Nephron (organoid): ENCODE measurements around the gene CES1.
"Not testable (repeated sequence)": the region's sequence is repeated elsewhere in the genome, so short reads cannot be mapped to it uniquely, and the experiment has no call there.

Experiments
- H3K27ac Mint-ChIP-seq, 3 experiments: 2 replicates each; pipeline ENCODE4 v1.8.0; 2020; ENCODE audit warnings: mixed read lengths in 3 of 3, mild to moderate bottlenecking in 2 of 3, moderate library complexity in 1 of 3
- H3K27me3 Mint-ChIP-seq: 2 replicates; pipeline ENCODE4 v1.8.0; 2021; ENCODE audit warnings: low read depth, mild to moderate bottlenecking, moderate library complexity, mixed read lengths
- H3K36me3 Mint-ChIP-seq: 2 replicates; pipeline ENCODE4 v1.8.0; 2020; ENCODE audit warnings: low read depth, mixed read lengths
- H3K4me1 Mint-ChIP-seq: 2 replicates; pipeline ENCODE4 v1.8.0; 2020; ENCODE audit warnings: mixed read lengths
- H3K4me3 Mint-ChIP-seq, 3 experiments: 2 replicates each; pipeline ENCODE4 v1.8.0; 2020; ENCODE audit warnings: mild to moderate bottlenecking in 3 of 3, mixed read lengths in 3 of 3, moderate library complexity in 2 of 3
- H3K9me3 Mint-ChIP-seq: 2 replicates; pipeline ENCODE4 v1.8.0; 2020; ENCODE audit warnings: mixed read lengths
- TF ChIP-seq, protein P1 (sequence below), 3 experiments: fragments of 200-600 bp; sonication (generic); IDR thresholded peaks; one replicate each; pipeline ENCODE4 v1.5.0; 2021; ENCODE audit warnings: antibody characterized with exemption in 3 of 3; ENCODE audit not compliant: unreplicated experiment in 3 of 3

CES1 gene

DNA sequence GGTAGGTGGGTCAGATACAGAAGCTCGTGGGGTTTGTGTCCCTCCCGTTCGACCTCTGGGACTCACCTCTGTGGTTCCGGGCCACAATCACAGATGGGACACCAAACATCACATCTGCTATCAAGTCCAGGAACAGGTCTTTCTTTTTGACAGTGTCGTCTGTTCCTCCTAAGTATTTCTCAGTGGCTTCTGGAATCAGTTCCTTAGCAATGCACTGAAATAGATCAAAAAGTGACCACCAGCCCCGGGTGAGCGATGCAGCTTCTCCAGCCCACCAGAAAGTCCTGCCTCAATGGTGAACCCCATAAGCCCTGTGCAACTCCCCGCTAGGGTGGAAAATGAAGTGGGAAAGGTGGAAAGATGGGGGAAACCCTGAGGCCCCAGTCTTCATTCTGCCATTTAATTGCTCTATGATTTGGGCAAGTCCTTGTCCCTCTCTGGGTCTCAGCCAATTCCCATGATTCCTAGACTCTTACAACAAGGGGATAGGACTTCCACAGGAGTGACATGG, 22.4 kb downstream of the CES1 start:
- H3K27me3 Mint-ChIP-seq = peaks cover 36% of the 10 kb centered on the region
- no peaks in the 10 kb centered on the region for H3K9me3 Mint-ChIP-seq
- TF ChIP-seq, protein P1, sequence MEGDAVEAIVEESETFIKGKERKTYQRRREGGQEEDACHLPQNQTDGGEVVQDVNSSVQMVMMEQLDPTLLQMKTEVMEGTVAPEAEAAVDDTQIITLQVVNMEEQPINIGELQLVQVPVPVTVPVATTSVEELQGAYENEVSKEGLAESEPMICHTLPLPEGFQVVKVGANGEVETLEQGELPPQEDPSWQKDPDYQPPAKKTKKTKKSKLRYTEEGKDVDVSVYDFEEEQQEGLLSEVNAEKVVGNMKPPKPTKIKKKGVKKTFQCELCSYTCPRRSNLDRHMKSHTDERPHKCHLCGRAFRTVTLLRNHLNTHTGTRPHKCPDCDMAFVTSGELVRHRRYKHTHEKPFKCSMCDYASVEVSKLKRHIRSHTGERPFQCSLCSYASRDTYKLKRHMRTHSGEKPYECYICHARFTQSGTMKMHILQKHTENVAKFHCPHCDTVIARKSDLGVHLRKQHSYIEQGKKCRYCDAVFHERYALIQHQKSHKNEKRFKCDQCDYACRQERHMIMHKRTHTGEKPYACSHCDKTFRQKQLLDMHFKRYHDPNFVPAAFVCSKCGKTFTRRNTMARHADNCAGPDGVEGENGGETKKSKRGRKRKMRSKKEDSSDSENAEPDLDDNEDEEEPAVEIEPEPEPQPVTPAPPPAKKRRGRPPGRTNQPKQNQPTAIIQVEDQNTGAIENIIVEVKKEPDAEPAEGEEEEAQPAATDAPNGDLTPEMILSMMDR (IDR thresholded peaks at IDR 0.05; ENCODE audit: unreplicated experiment in 3 of 3) = no peak
- H3K4me3 Mint-ChIP-seq = no peak overlapping the region
- H3K36me3 Mint-ChIP-seq = no peaks in the 10 kb centered on the region
- no peaks in the 10 kb centered on the region for H3K4me1 Mint-ChIP-seq
- H3K27ac Mint-ChIP-seq = no peak overlapping the region

DNA sequence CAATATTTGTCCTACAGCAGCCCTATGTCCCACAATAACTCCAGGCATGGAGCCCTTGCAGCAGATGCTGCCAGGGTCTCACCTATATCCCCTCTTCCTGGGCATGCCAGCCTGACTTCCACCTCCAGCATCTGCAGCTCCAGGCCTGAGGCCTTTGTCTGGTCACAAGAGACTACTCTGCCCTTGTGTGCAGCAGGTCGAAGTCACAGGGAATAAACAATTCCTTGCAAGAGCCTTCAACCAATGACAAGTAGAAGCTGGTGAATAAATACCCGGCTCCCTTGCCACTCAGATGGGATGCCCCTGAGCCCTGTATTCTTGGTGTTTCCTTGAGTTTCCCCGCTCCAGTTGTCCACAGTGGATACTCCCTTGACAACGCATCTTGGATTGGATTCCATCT, 23.0 kb downstream of the CES1 start:
- H3K27ac Mint-ChIP-seq = no peak overlapping the region
- H3K4me1 Mint-ChIP-seq = no peaks in the 10 kb centered on the region
- no peak overlapping the region for H3K4me3 Mint-ChIP-seq
- H3K36me3 Mint-ChIP-seq = no peaks in the 10 kb centered on the region
- no peaks in the 10 kb centered on the region for H3K9me3 Mint-ChIP-seq
- TF ChIP-seq, protein P1 (IDR thresholded peaks at IDR 0.05; ENCODE audit: unreplicated experiment in 3 of 3) = no peak
- peaks cover 31% of the 10 kb centered on the region for H3K27me3 Mint-ChIP-seq

DNA sequence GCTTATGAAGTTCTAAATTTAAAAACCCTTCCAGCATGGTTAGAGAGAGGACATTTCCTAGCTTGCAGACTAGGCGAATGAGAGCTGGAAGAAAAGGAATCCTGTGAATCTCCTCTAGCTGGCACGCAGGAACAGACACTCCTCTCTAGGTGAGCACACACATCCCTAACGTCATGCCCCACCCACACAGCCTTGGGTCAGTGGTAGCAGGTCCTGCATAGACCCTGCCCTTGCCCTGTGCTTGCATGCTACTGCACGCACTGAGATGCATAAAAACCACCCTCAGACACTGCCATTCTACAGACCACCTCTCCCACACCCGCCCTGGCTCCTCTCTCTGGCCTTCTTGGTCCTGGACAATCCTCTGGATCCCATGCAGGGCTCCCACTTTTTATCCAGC, 23.5 kb downstream of the CES1 start:
- Mint-ChIP-seq H3K9me3 (no peaks in the 10 kb centered on the region), H3K27me3 (peaks cover 27% of the 10 kb centered on the region), H3K27ac (no peak overlapping the region), H3K36me3 (no peaks in the 10 kb centered on the region), H3K4me1 (no peaks in the 10 kb centered on the region), H3K4me3 (no peak overlapping the region)
- TF ChIP-seq, protein P1 (IDR thresholded peaks at IDR 0.05; ENCODE audit: unreplicated experiment in 3 of 3) = no peak

DNA sequence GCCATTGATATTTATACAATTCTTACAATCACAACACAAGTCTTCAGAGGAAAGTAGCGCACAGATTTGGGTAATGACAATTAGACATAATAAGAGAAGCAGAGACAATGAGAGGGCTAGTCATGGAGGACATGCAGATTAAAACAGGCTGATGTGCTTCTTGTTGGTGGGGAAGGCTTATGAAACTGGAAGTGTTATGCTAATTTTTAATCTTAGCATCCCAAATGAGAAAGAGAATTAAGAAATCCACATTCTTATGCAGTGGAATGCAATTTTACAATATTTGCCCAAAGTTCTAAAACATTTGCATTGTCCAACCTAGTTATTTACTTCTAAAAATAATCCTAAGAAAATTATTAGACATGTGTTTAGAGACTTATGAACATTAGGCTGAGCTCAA, 24.6 kb downstream of the CES1 start:
- H3K9me3 Mint-ChIP-seq, H3K4me1 Mint-ChIP-seq, H3K36me3 Mint-ChIP-seq, H3K4me3 Mint-ChIP-seq, H3K27ac Mint-ChIP-seq: not testable (repeated sequence)
- H3K27me3 Mint-ChIP-seq = peaks cover 20% of the 10 kb centered on the region

DNA sequence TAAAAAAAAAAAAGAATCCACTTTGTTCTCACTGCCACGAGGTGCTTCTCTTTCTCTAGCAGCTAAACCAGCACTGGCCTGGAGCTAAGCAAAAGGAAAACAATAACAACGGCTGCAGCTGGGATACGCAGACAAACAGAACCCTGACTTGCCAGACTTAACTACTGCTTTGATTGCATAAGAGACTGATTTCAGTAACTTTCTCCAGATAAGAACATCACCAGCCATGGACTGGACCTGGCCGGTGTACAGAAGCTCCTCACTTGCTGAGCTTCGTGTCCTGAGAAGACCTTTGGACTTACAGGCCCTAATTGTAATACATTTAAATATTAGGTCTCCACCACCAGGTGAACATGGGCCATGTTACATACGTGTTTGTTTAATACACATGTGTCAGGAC, 27.8 kb downstream of the CES1 start:
- H3K27ac Mint-ChIP-seq, H3K27me3 Mint-ChIP-seq, H3K36me3 Mint-ChIP-seq, H3K4me1 Mint-ChIP-seq, H3K4me3 Mint-ChIP-seq, H3K9me3 Mint-ChIP-seq: not testable (repeated sequence)

DNA sequence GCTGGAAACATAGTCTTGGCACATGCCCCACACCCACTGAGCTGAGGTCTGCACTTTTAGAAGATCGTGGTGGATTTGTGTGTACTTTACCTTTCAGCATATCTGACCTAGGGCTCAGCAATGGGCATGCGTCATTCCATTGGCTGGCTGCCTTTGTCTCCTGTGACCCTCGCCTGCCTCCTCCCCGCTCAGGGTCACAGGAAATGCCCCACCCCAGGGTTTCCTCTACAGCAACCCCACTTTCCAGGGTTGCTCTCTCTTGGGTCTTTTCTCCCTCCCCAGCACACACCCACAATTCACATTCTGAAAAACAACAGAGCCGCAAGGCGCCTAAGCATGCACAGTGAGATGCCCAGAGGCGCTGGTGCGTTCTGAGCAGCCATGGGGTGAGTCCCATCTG, 29.2 kb downstream of the CES1 start:
- not testable (repeated sequence) for H3K4me1 Mint-ChIP-seq, H3K4me3 Mint-ChIP-seq, H3K27me3 Mint-ChIP-seq, H3K36me3 Mint-ChIP-seq, H3K9me3 Mint-ChIP-seq, H3K27ac Mint-ChIP-seq

DNA sequence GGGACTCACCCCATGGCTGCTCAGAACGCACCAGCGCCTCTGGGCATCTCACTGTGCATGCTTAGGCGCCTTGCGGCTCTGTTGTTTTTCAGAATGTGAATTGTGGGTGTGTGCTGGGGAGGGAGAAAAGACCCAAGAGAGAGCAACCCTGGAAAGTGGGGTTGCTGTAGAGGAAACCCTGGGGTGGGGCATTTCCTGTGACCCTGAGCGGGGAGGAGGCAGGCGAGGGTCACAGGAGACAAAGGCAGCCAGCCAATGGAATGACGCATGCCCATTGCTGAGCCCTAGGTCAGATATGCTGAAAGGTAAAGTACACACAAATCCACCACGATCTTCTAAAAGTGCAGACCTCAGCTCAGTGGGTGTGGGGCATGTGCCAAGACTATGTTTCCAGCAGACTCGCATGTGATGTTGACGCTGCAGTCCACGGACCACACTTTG, 39.9 kb downstream of the CES1 start:
- not testable (repeated sequence) for H3K4me1 Mint-ChIP-seq, H3K4me3 Mint-ChIP-seq, H3K27me3 Mint-ChIP-seq, H3K27ac Mint-ChIP-seq, H3K36me3 Mint-ChIP-seq, H3K9me3 Mint-ChIP-seq

DNA sequence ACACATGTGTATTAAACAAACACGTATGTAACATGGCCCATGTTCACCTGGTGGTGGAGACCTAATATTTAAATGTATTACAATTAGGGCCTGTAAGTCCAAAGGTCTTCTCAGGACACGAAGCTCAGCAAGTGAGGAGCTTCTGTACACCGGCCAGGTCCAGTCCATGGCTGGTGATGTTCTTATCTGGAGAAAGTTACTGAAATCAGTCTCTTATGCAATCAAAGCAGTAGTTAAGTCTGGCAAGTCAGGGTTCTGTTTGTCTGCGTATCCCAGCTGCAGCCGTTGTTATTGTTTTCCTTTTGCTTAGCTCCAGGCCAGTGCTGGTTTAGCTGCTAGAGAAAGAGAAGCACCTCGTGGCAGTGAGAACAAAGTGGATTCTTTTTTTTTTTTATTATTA, 41.4 kb downstream of the CES1 start:
- not testable (repeated sequence) for H3K36me3 Mint-ChIP-seq, H3K9me3 Mint-ChIP-seq, H3K27me3 Mint-ChIP-seq, H3K27ac Mint-ChIP-seq, H3K4me3 Mint-ChIP-seq, H3K4me1 Mint-ChIP-seq

DNA sequence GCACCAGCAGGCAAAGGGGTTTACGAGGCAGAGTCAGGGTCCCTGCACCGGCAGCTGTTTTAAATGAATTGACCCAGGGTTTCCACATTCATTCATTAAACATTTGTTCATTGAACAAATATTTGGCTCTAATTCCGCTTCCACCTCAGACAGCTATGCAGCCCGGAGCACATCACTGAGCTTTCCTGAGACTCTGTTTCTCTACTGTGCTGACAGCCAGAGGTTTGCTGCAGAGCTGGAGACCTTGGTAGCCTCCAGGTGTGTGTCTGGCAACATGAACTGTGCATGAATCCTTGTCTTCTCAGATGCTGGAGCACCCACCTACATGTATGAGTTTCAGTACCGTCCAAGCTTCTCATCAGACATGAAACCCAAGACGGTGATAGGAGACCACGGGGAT, 42.7 kb downstream of the CES1 start:
- not testable (repeated sequence) for H3K4me1 Mint-ChIP-seq

DNA sequence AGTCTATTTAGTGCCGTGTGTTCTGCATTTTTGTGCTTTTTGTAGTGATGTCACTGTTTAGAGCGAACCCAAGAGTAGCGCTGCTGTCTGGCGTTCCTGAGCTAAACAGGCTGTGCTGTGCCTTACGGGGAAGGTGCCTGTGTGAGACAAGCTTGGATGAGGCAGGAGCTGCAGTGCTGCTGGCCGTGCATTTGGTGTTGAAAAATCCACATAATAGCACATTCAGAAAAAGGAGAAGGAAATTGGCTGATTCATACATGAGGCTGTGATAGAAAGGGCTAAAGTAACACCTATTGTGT, 50.2 kb downstream of the CES1 start:
- H3K4me1 Mint-ChIP-seq = not testable (repeated sequence)

More for the DNA sequence above, 42.7 kb downstream of the CES1 start:
- H3K27ac Mint-ChIP-seq, H3K36me3 Mint-ChIP-seq, H3K4me3 Mint-ChIP-seq, H3K9me3 Mint-ChIP-seq: not testable (repeated sequence)
- peaks cover 15% of the 10 kb centered on the region for H3K27me3 Mint-ChIP-seq

DNA sequence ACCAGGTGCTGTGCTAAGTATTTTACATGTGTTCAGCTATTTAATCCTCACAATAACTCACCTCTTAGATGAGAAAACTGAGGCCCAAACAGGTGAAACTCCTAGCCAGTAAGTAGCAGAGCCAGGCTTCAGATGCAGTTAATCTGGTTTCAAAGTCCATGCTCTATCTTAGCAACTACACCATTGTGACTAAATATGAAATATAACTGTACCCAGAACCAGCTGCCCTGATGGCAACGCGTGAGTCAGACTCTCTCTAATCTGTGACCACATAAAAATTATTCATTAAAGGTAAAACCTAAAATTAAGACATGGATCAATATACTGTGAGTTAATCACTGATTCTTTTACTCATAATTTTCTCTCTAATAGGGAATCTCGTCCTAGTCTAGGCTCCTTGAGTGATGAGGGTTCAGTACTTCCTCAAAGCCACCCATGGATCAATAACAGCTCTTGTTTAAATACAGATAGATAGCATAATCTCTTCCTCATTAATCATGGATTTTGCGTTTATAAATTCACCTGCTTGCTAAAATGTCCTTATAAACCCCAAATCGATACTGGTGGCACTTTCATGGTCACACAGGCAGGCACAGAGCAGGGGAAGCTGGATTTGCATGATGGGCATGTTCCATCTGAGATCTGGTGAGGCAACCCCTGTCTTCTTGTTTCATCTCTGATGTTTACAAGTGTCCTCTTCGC, 50.7 kb downstream of the CES1 start:
- not testable (repeated sequence) for H3K36me3 Mint-ChIP-seq, H3K4me1 Mint-ChIP-seq, H3K27ac Mint-ChIP-seq, H3K4me3 Mint-ChIP-seq, H3K9me3 Mint-ChIP-seq
- peaks cover 47% of the 10 kb centered on the region for H3K27me3 Mint-ChIP-seq

More for the DNA sequence above, 50.2 kb downstream of the CES1 start:
- H3K27me3 Mint-ChIP-seq = peaks cover 47% of the 10 kb centered on the region
- not testable (repeated sequence) for H3K36me3 Mint-ChIP-seq, H3K27ac Mint-ChIP-seq, H3K4me3 Mint-ChIP-seq, H3K9me3 Mint-ChIP-seq

DNA sequence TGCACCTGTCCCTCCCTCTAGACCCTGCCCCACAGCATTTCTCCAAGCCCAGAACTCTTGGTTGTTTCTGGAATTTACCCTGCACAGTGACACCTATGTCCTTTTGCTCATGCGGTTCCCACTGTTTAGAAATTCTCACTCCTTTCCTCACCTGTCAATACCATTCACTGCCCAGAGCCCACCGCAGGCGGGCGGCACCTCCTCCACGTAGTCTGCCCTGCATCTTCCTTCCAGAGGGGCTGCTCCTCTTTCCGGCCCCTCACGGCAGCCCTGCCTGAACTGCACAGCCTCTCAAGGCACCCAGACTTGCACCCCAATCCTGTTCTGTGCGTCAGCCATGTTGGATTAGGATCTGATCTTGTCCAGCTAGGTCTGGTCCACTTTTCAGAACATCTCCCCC, 51.4 kb downstream of the CES1 start:
- H3K36me3 Mint-ChIP-seq, H3K27ac Mint-ChIP-seq, H3K4me1 Mint-ChIP-seq, H3K9me3 Mint-ChIP-seq, H3K4me3 Mint-ChIP-seq: not testable (repeated sequence)
- peaks cover 45% of the 10 kb centered on the region for H3K27me3 Mint-ChIP-seq

DNA sequence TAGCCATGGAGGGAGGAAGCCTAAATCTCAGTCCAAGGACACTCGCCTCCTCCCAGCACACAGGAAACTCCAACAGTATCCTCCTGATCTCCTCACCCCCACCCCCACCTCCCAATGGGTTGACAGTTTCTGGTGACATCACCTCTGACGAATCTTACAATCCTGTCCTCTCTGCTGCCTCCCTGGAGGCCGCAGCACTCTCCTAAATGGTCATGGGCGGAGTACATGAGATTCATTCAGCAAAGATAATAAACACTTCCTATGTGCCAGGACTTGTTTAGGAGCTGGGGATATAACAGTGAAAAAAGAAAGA, 52.8 kb downstream of the CES1 start:
- not testable (repeated sequence) for H3K4me1 Mint-ChIP-seq, H3K9me3 Mint-ChIP-seq, H3K36me3 Mint-ChIP-seq, H3K4me3 Mint-ChIP-seq, H3K27ac Mint-ChIP-seq
- peaks cover 38% of the 10 kb centered on the region for H3K27me3 Mint-ChIP-seq
